ENCODE measurements around the gene TACC2. TPM values are rescaled to one million over a fixed set of nuclear protein-coding genes. Genes with fewer than 3 reads are reported as not detected.

Gene TACC2
- total RNA-seq, 1 donor from 2014 or later, result 22.0 TPM

DNA sequence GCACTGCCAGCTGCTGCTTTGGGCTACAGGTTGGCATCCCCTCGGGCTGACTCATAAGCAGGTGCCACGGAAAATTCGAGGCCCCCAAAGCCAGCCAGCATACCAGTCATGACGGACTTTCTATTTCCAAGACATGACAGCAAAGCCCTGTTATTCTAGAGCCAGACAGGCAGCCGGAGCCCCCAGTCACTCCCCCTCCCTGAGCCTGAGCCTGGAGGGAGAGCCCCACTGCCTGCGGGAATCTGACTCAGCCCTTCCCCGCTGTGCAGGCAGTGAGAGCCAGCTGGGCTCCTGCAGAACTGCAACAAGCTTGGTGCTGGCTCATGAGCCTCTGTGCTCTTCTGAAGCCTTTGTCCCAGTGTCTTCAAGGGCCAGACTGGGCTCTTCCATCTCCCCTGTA is 297.9 kb downstream of the TACC2 start:
- Mint-ChIP-seq H3K27ac (ENCODE audit: unreplicated experiment) (peak overlapping the region; percentile 88), H3K4me3 (ENCODE audit: unreplicated experiment) (peak overlapping the region; percentile 12), H3K9me3 (ENCODE audit: unreplicated experiment) (peaks cover 4% of the 10 kb centered on the region), H3K4me1 (ENCODE audit: low read depth, unreplicated experiment) (peaks cover 31% of the 10 kb centered on the region), H3K36me3 (ENCODE audit: low read depth, unreplicated experiment) (no peaks in the 10 kb centered on the region), H3K27me3 (ENCODE audit: low read depth, unreplicated experiment) (no peaks in the 10 kb centered on the region)
- peak; percentile 68 for FAIRE-seq
- Histone ChIP-seq H3K4me3 (ENCODE audit: insufficient read depth, low read depth, low read length) (no peak overlapping the region), H3K79me2 (ENCODE audit: insufficient read depth, low read length) (no peaks in the 10 kb centered on the region), H3K36me3 (ENCODE audit: insufficient read depth, low read length) (no peaks in the 10 kb centered on the region), H3K27ac (ENCODE audit: low read depth, low read length) (peak overlapping the region; percentile 43), H3K4me2 (ENCODE audit: low read length) (peak overlapping the region; percentile 70), H4K20me1 (ENCODE audit: insufficient read depth, low read length) (no peaks in the 10 kb centered on the region), H3K27me3 (ENCODE audit: insufficient read depth, low read length) (no peaks in the 10 kb centered on the region), H3K4me1 (ENCODE audit: insufficient read depth, low read length) (peaks cover 24% of the 10 kb centered on the region), H3K9me3 (ENCODE audit: insufficient read depth, low read depth, low read length) (no peaks in the 10 kb centered on the region), H3K9ac (ENCODE audit: low read length) (peak overlapping the region; percentile 53), H2AFZ (ENCODE audit: low read depth, low read length) (peak overlapping the region; percentile 26)
- DNase-seq (ENCODE audit: low read depth), result peak; percentile 76
- TF ChIP-seq CTCF (IDR thresholded peaks at IDR 0.05; ENCODE audit: insufficient read depth, low read depth, low read length), result no peak

- FAIRE-seq, result no peak
- Mint-ChIP-seq H3K4me3 (ENCODE audit: unreplicated experiment) (no peak overlapping the region), H3K27ac (ENCODE audit: unreplicated experiment) (no peak overlapping the region), H3K27me3 (ENCODE audit: low read depth, unreplicated experiment) (no peaks in the 10 kb centered on the region), H3K36me3 (ENCODE audit: low read depth, unreplicated experiment) (no peaks in the 10 kb centered on the region), H3K4me1 (ENCODE audit: low read depth, unreplicated experiment) (peaks cover 25% of the 10 kb centered on the region), H3K9me3 (ENCODE audit: unreplicated experiment) (peaks cover 4% of the 10 kb centered on the region)
- H3K4me1 ChIP-seq (ENCODE audit: insufficient read depth, low read length), result peaks cover 17% of the 10 kb centered on the region
- no peaks in the 10 kb centered on the region for H4K20me1 ChIP-seq (ENCODE audit: insufficient read depth, low read length)
- peak overlapping the region; percentile 26 for H2AFZ ChIP-seq (ENCODE audit: low read depth, low read length)
- no peak for DNase-seq (ENCODE audit: low read depth)
- peak overlapping the region; percentile 53 for H3K9ac ChIP-seq (ENCODE audit: low read length)
- no peak overlapping the region for H3K27ac ChIP-seq (ENCODE audit: low read depth, low read length)
- no peaks in the 10 kb centered on the region for H3K9me3 ChIP-seq (ENCODE audit: insufficient read depth, low read depth, low read length)
- no peaks in the 10 kb centered on the region for H3K27me3 ChIP-seq (ENCODE audit: insufficient read depth, low read length)
- H3K4me2 ChIP-seq (ENCODE audit: low read length), result peak overlapping the region; percentile 70
- H3K4me3 ChIP-seq (ENCODE audit: insufficient read depth, low read depth, low read length), result no peak overlapping the region
- no peaks in the 10 kb centered on the region for H3K36me3 ChIP-seq (ENCODE audit: insufficient read depth, low read length)
- TF ChIP-seq EZH2 (IDR thresholded peaks at IDR 0.05; ENCODE audit: insufficient read depth, low read length) (no peak), CTCF (IDR thresholded peaks at IDR 0.05; ENCODE audit: insufficient read depth, low read depth, low read length) (no peak)
- no peaks in the 10 kb centered on the region for H3K79me2 ChIP-seq (ENCODE audit: insufficient read depth, low read length)
Observed at GRCh38 chr10:122287570-122287969, 298.6 kb downstream of the TACC2 start.

GRCh38 chr10:122288262-122288661 is 299.3 kb downstream of the TACC2 start:
- TF ChIP-seq CTCF (IDR thresholded peaks at IDR 0.05; ENCODE audit: insufficient read depth, low read depth, low read length) (no peak), EZH2 (IDR thresholded peaks at IDR 0.05; ENCODE audit: insufficient read depth, low read length) (no peak)
- no peak overlapping the region for H3K27ac Mint-ChIP-seq (ENCODE audit: unreplicated experiment)

More at GRCh38 chr10:122288262-122288661, 299.3 kb downstream of the TACC2 start:
- H3K4me1 Mint-ChIP-seq (ENCODE audit: low read depth, unreplicated experiment), result peaks cover 20% of the 10 kb centered on the region
- Histone ChIP-seq H3K9ac (ENCODE audit: low read length) (no peak overlapping the region), H3K27me3 (ENCODE audit: insufficient read depth, low read length) (no peaks in the 10 kb centered on the region), H3K36me3 (ENCODE audit: insufficient read depth, low read length) (no peaks in the 10 kb centered on the region), H3K4me1 (ENCODE audit: insufficient read depth, low read length) (peaks cover 15% of the 10 kb centered on the region), H3K27ac (ENCODE audit: low read depth, low read length) (no peak overlapping the region), H3K9me3 (ENCODE audit: insufficient read depth, low read depth, low read length) (no peaks in the 10 kb centered on the region), H3K4me3 (ENCODE audit: insufficient read depth, low read depth, low read length) (no peak overlapping the region), H3K4me2 (ENCODE audit: low read length) (no peak overlapping the region), H4K20me1 (ENCODE audit: insufficient read depth, low read length) (no peaks in the 10 kb centered on the region), H3K79me2 (ENCODE audit: insufficient read depth, low read length) (no peaks in the 10 kb centered on the region), H2AFZ (ENCODE audit: low read depth, low read length) (no peak overlapping the region)
- H3K9me3 Mint-ChIP-seq (ENCODE audit: unreplicated experiment), result peaks cover 4% of the 10 kb centered on the region
- no peak overlapping the region for H3K4me3 Mint-ChIP-seq (ENCODE audit: unreplicated experiment)
- DNase-seq (ENCODE audit: low read depth) (no peak), FAIRE-seq (no peak)
- no peaks in the 10 kb centered on the region for H3K36me3 Mint-ChIP-seq (ENCODE audit: low read depth, unreplicated experiment)
- H3K27me3 Mint-ChIP-seq (ENCODE audit: low read depth, unreplicated experiment), result peaks cover 1% of the 10 kb centered on the region

All from astrocyte (in vitro differentiated cells and primary cell).